GM12878 (cell line): ENCODE data around the gene VIPAS39. TPM values are rescaled to one million over a fixed set of nuclear protein-coding genes. Genes with fewer than 3 reads are reported as not detected.

Experiments
- ATAC-seq: fragments of 200-7000 bp; cut with Tn5 transposase; 3 replicates; pipeline ENCODE4 v1.9.1; 2020; ENCODE audit warnings: mild to moderate bottlenecking, moderate library complexity
- BruUV-seq: library from RNA; stranded (reverse); fragments of 400-500 nt; replicated peaks from 2 replicates; lab custom pipeline; 2021; lab: Mats Ljungman, UMichigan
- CTCF ChIA-PET: fragments of 300-600 bp; sonication (Branson Sonifier 250); formaldehyde crosslinking; extraction: SDS; loops from one replicate; lab custom pipeline; 2021; ENCODE audit warnings: inconsistent platforms; lab: Yijun Ruan, JAX
- POLR2A ChIA-PET: fragments of 350-600 bp; formaldehyde crosslinking; extraction: SDS; loops from one replicate; lab custom pipeline; 2021; ENCODE audit warnings: inconsistent platforms; lab: Charles Lee
- RAD21 ChIA-PET: fragments of 300-600 bp; sonication (Branson Sonifier 250); formaldehyde crosslinking; loops from one replicate; lab custom pipeline; 2023; ENCODE audit warnings: antibody characterized with exemption; ENCODE audit not compliant: unreplicated experiment; lab: Charles Lee
- SMC1A ChIA-PET: fragments of 300-600 bp; sonication (Branson Sonifier 250); formaldehyde crosslinking; loops from one replicate; lab custom pipeline; 2023; ENCODE audit not compliant: unreplicated experiment, uncharacterized antibody; lab: Charles Lee
- DNase-seq: peaks from one replicate; pipeline ENCODE4 v3.0.0-alpha.2; 2011; ENCODE audit warnings: low read depth, low spot score
- FAIRE-seq: peaks from 3 replicates; lab custom pipeline; 2011; peaks lifted over from hg19 to GRCh38; lab: Jason Lieb, UNC
- H2AFZ ChIP-seq: 2 replicates; pipeline ENCODE4 v1.6.0; 2011; ENCODE audit warnings: low read depth, low read length, control low read depth; ENCODE audit not compliant: control insufficient read depth
- H3K27ac ChIP-seq: 2 replicates; pipeline ENCODE4 v1.5.1; 2011; ENCODE audit warnings: control low read depth; ENCODE audit not compliant: control insufficient read depth, insufficient read depth
- H3K27me3 ChIP-seq, 2 experiments: replicated peaks in 1 of 2; 2 replicates each; pipeline versions ENCODE4 v1.6.0 to v1.6.1; 2011; ENCODE audit warnings: low read length in 1 of 2; ENCODE audit not compliant: control insufficient read depth in 2 of 2, insufficient read depth in 2 of 2
- H3K36me3 ChIP-seq, 2 experiments: 2 replicates each; pipeline ENCODE4 v1.5.1; 2011; ENCODE audit warnings: low read length in 1 of 2; ENCODE audit not compliant: control insufficient read depth in 2 of 2, insufficient read depth in 2 of 2
- H3K4me1 ChIP-seq: 2 replicates; pipeline ENCODE4 v1.6.1; 2011; ENCODE audit warnings: mild to moderate bottlenecking, low read length, moderate library complexity, mixed read lengths; ENCODE audit not compliant: control insufficient read depth, insufficient read depth
- H3K4me2 ChIP-seq: 2 replicates; pipeline ENCODE4 v1.6.0; 2011; ENCODE audit warnings: control low read depth; ENCODE audit not compliant: control insufficient read depth, insufficient read depth
- H3K4me3 ChIP-seq: fragments of 200-600 bp; sonication (generic); 2 replicates; pipeline ENCODE4 v1.5.1; 2016
- H3K79me2 ChIP-seq: 2 replicates; pipeline ENCODE4 v1.6.0; 2011; ENCODE audit warnings: low read length; ENCODE audit not compliant: control insufficient read depth, insufficient read depth
- H3K9ac ChIP-seq: 2 replicates; pipeline ENCODE4 v1.8.0; 2011; ENCODE audit warnings: low read length, control low read depth, mixed read lengths; ENCODE audit not compliant: control insufficient read depth, insufficient read depth
- H3K9me3 ChIP-seq: replicated peaks from 3 replicates; pipeline ENCODE4 v1.5.1; 2011; ENCODE audit warnings: mild to moderate bottlenecking, low read length; ENCODE audit not compliant: control insufficient read depth, insufficient read depth
- H4K20me1 ChIP-seq: 2 replicates; pipeline ENCODE4 v1.6.0; 2011; ENCODE audit not compliant: control insufficient read depth, insufficient read depth
- CEBPZ ChIP-seq: fragments of 150-350 bp; IDR thresholded peaks from 2 replicates; pipeline ENCODE4 v1.6.1; 2016; ENCODE audit warnings: low read depth, low read length
- E2F4 ChIP-seq: IDR thresholded peaks from 2 replicates; pipeline ENCODE4 v1.6.1; 2012; ENCODE audit warnings: low read depth, low read length, improper control_type of control experiment
- ESRRA ChIP-seq: IDR thresholded peaks from 2 replicates; pipeline ENCODE4 v1.6.1; 2012; ENCODE audit warnings: mild to moderate bottlenecking, low read length, improper control_type of control experiment
- HSF1 ChIP-seq: fragments of 150-350 bp; IDR thresholded peaks from 2 replicates; pipeline ENCODE4 v1.6.1; 2014; ENCODE audit warnings: mild to moderate bottlenecking, low read depth, low read length
- MAX ChIP-seq: IDR thresholded peaks from 2 replicates; pipeline ENCODE4 v1.6.1; 2012; ENCODE audit warnings: low read depth, low read length, improper control_type of control experiment
- MTA3 ChIP-seq: IDR thresholded peaks from 2 replicates; pipeline ENCODE4 v1.6.1; 2012; ENCODE audit warnings: low read length, inconsistent platforms, borderline replicate concordance
- NR2F1 ChIP-seq: fragments of 450-650 bp; conservative IDR thresholded peaks from 2 replicates; pipeline ENCODE4 v1.6.1; 2017; ENCODE audit warnings: mild to moderate bottlenecking
- RAD21 ChIP-seq: IDR thresholded peaks from 2 replicates; pipeline ENCODE4 v1.6.1; 2011; ENCODE audit warnings: mild to moderate bottlenecking, low read depth, low read length, moderate library complexity; ENCODE audit not compliant: insufficient read depth
- RB1 ChIP-seq: fragments of 450-650 bp; formaldehyde crosslinking; IDR thresholded peaks from 2 replicates; pipeline ENCODE4 v1.6.1; 2017; ENCODE audit warnings: mild to moderate bottlenecking, borderline replicate concordance
- RCOR1 ChIP-seq: conservative IDR thresholded peaks from 2 replicates; pipeline ENCODE4 v1.6.1; 2012; ENCODE audit warnings: low read depth, low read length, improper control_type of control experiment
- SIN3A ChIP-seq: IDR thresholded peaks from 2 replicates; pipeline ENCODE4 v1.6.1; 2012; ENCODE audit warnings: low read depth, low read length, improper control_type of control experiment
- SREBF1 ChIP-seq: IDR thresholded peaks from 2 replicates; pipeline ENCODE4 v1.6.1; 2012; ENCODE audit warnings: mild to moderate bottlenecking, low read length
- TBL1XR1 ChIP-seq: IDR thresholded peaks from 2 replicates; pipeline ENCODE4 v1.6.1; 2012; ENCODE audit warnings: low read depth, low read length, improper control_type of control experiment
- ZNF24 ChIP-seq: fragments of 450-650 bp; IDR thresholded peaks from 2 replicates; pipeline ENCODE4 v1.6.1; 2017; ENCODE audit warnings: antibody characterized with exemption, mild to moderate bottlenecking
- WGBS: methylation state at CpG from one replicate; pipeline ENCODE4 v1.1.6; 2016; ENCODE audit warnings: low lambda C conversion rate; ENCODE audit not compliant: insufficient replicate concordance, insufficient coverage; ENCODE audit errors: missing lambda C conversion rate; 5-methylcytosine and 5-hydroxymethylcytosine counted together
- in situ Hi-C: fragments of 300-500 bp; cut with MboI; formaldehyde crosslinking; loops from 9 replicates; pipeline ENCODE4 v1.14.3; 2018; ENCODE audit warnings: mixed read lengths
- intact Hi-C: fragments of 100-400 bp; cut with micrococcal nuclease; formaldehyde crosslinking; loops from one replicate; pipeline ENCODE4 v1.14.2; 2022; ENCODE audit not compliant: unreplicated experiment
- polyA plus RNA-seq, 11 experiments: library from polyadenylated mRNA; depleted of rRNA in 4 of 11; unstranded in 6 of 11; stranded (reverse) in 5 of 11; fragments of >200 nt; fragmentation: Nextera tagmentation in 4 of 11; fragmentation: Illumina TruSeq in 1 of 11; extraction: Ambion mirVana in 4 of 11; extraction: Trizol in 1 of 11; gene quantifications; 1 replicate in 1 of 11; 2 replicates in 10 of 11; pipeline versions ENCODE4 v1.2.1 to v1.2.3, GENCODE V29; 2011 to 2016; ENCODE audit warnings: inconsistent platforms in 2 of 11, missing spikeins in 2 of 11, low read depth in 1 of 11
- total RNA-seq, 4 experiments: library from RNA; depleted of rRNA in 3 of 4; stranded (reverse); fragments of >200 nt in 3 of 4; fragmentation: Illumina TruSeq in 1 of 4; extraction: Trizol in 1 of 4; gene quantifications; 2 replicates each; pipeline versions ENCODE4 v1.2.1 to v1.2.3, GENCODE V29; 2013 to 2021

Gene VIPAS39
- total and polyA plus RNA-seq, 10 of the 15 experiments (the other 5 are each of a cell fraction or from before 2014, with no cell fraction given), result 6.7 to 38.8 (median 18.5) TPM

GRCh38 chr14:77490347-77490986 lies 33.1 kb upstream of the VIPAS39 start:
- no peak for ATAC-seq
- FAIRE-seq, result no peak
- no peak overlapping the region for H3K9ac ChIP-seq
- TF ChIP-seq CEBPZ (no peak), SREBF1 (no peak), RB1 (no peak), TBL1XR1 (no peak), SIN3A (no peak), NR2F1 (no peak), ESRRA (no peak), ZNF24 (no peak), MAX (no peak), RCOR1 (no peak), HSF1 (no peak), MTA3 (no peak), RAD21 (no peak), E2F4 (no peak)
- 55% methylated on average over 8 of the region's 8 CpGs for WGBS
- no peak for DNase-seq
- no peaks in the 10 kb centered on the region for H4K20me1 ChIP-seq
- ChIA-PET POLR2A (no interaction called here), RAD21 (no interaction called here), CTCF (no interaction called here), SMC1A (no interaction called here)
- no peaks in the 10 kb centered on the region for H3K79me2 ChIP-seq
- H3K36me3 ChIP-seq, result no peaks in the 10 kb centered on the region
- no peaks in the 10 kb centered on the region for H3K27me3 ChIP-seq
- no peak overlapping the region for H3K27ac ChIP-seq
- no peak overlapping the region for H3K4me3 ChIP-seq
- intact Hi-C loops, result no loop called here
- H3K4me1 ChIP-seq, result no peaks in the 10 kb centered on the region
- no peak overlapping the region for H2AFZ ChIP-seq
- in situ Hi-C loops, result no loop called here
- no TSS peak for BruUV-seq
- no peaks in the 10 kb centered on the region for H3K9me3 ChIP-seq
- no peak overlapping the region for H3K4me2 ChIP-seq
